HG02981 (cell line): ENCODE results near the gene DLK1.

Source experiments
- ATAC-seq: cut with Tn5 transposase; IDR thresholded peaks from one replicate; pipeline ENCODE4 v1.9.1; 2021; ENCODE audit warnings: mild to moderate bottlenecking, moderate library complexity; ENCODE audit not compliant: unreplicated experiment

Gene DLK1

DNA sequence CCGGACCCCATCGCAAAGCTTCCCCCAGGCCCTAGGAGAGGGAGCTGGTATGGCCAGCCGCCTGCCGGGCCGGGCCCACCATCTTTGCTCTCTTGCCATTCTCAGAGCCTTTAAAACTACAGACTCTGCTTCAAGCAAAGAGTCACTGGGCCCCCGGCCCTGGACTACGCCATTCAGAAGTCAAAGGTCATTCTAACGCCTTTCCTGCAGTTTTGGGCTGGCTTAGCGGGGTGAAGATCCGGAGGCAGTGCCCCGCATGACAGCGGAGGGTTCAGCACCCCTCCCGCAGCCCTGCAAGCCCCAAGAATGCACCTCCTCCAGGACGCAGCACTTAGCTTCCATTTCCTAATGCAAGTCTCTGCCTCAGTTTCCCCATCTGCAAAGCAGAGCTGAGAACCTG, 61.0 kb downstream of the DLK1 start:
- no peak for ATAC-seq
